C4-2B (cell line): ENCODE data around the gene HERC3.

Source experiments
- ZFX ChIP-seq: fragments of 450-650 bp; IDR thresholded peaks from 2 replicates; pipeline ENCODE4 v1.6.1; 2017
- TF ChIP-seq, protein P1 (sequence below): fragments of 450-650 bp; conservative IDR thresholded peaks from 2 replicates; pipeline ENCODE4 v1.5.1; 2017; ENCODE audit warnings: mild to moderate bottlenecking

DNA sequence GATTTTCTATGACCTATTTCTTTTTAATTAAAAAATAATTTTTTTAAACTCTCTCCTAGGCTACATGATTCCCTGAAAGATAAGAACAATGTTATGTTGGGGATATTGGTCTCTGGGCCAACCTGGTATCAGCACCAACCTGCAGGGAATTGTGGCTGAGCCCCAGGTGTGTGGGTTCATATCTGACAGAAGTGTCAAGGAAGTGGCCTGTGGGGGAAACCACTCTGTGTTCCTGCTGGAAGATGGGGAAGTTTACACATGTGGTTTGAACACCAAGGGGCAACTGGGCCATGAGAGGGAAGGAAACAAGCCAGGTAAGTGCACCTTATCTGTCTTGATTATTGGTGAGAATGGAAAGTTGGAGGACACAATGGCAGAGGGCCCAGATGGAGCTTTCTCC is 13.5 kb downstream of the HERC3 start:
- TF ChIP-seq, protein P1, sequence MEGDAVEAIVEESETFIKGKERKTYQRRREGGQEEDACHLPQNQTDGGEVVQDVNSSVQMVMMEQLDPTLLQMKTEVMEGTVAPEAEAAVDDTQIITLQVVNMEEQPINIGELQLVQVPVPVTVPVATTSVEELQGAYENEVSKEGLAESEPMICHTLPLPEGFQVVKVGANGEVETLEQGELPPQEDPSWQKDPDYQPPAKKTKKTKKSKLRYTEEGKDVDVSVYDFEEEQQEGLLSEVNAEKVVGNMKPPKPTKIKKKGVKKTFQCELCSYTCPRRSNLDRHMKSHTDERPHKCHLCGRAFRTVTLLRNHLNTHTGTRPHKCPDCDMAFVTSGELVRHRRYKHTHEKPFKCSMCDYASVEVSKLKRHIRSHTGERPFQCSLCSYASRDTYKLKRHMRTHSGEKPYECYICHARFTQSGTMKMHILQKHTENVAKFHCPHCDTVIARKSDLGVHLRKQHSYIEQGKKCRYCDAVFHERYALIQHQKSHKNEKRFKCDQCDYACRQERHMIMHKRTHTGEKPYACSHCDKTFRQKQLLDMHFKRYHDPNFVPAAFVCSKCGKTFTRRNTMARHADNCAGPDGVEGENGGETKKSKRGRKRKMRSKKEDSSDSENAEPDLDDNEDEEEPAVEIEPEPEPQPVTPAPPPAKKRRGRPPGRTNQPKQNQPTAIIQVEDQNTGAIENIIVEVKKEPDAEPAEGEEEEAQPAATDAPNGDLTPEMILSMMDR = no peak
- no peak for TF ChIP-seq ZFX
